ENCODE results near the gene GPR21.

GPR21 gene

GRCh38 chr9:122998448-122998847, 35.0 kb upstream of the GPR21 start:
- Histone ChIP-seq H3F3A (ENCODE audit: low read depth) (no peaks in the 10 kb centered on the region), H3K36me3 (ENCODE audit: insufficient read depth, low read length) (peaks cover 58% of the 10 kb centered on the region; the same call in 1 of the 2 replicates), H3K4me3 (ENCODE audit: low read length, poor library complexity, severe bottlenecking) (no peak overlapping the region), H3K27me3 (ENCODE audit: insufficient read depth, low read length, poor library complexity, severe bottlenecking) (no peaks in the 10 kb centered on the region), H3K4me1 (ENCODE audit: insufficient read depth, low read length, poor library complexity, severe bottlenecking) (no peaks in the 10 kb centered on the region), H4K20me1 (ENCODE audit: insufficient read depth, low read length, poor library complexity, severe bottlenecking) (no peaks in the 10 kb centered on the region), H3K9me3 (ENCODE audit: insufficient read depth, low read depth, low read length) (no peaks in the 10 kb centered on the region), H3K4me2 (ENCODE audit: low read depth, low read length, poor library complexity, severe bottlenecking) (no peak overlapping the region), H3K9me2 (replicated peaks; ENCODE audit: low read depth, low read length) (no peaks in the 10 kb centered on the region), H3K79me2 (ENCODE audit: insufficient read depth, low read length) (no peaks in the 10 kb centered on the region), H3K9ac (ENCODE audit: low read depth, low read length, poor library complexity, severe bottlenecking) (no peak overlapping the region), H2AFZ (ENCODE audit: low read length) (no peak overlapping the region)
- no peak for TF ChIP-seq CTCF (conservative IDR thresholded peaks at IDR 0.05; ENCODE audit: low read length)
- no peak for TF ChIP-seq EZH2phosphoT487 (IDR thresholded peaks at IDR 0.05; ENCODE audit: borderline replicate concordance)

- Histone ChIP-seq H3K9me2 (replicated peaks; ENCODE audit: low read depth, low read length) (no peaks in the 10 kb centered on the region), H3K36me3 (ENCODE audit: insufficient read depth, low read length) (peaks cover 65% of the 10 kb centered on the region; the same call in 1 of the 2 replicates), H3K27me3 (ENCODE audit: insufficient read depth, low read length, poor library complexity, severe bottlenecking) (no peaks in the 10 kb centered on the region), H3F3A (ENCODE audit: low read depth) (no peaks in the 10 kb centered on the region), H3K4me2 (ENCODE audit: low read depth, low read length, poor library complexity, severe bottlenecking) (no peak overlapping the region), H3K9ac (ENCODE audit: low read depth, low read length, poor library complexity, severe bottlenecking) (no peak overlapping the region), H3K4me3 (ENCODE audit: low read length, poor library complexity, severe bottlenecking) (no peak overlapping the region), H3K79me2 (ENCODE audit: insufficient read depth, low read length) (no peaks in the 10 kb centered on the region), H3K9me3 (ENCODE audit: insufficient read depth, low read depth, low read length) (no peaks in the 10 kb centered on the region), H2AFZ (ENCODE audit: low read length) (no peak overlapping the region), H4K20me1 (ENCODE audit: insufficient read depth, low read length, poor library complexity, severe bottlenecking) (no peaks in the 10 kb centered on the region), H3K4me1 (ENCODE audit: insufficient read depth, low read length, poor library complexity, severe bottlenecking) (no peaks in the 10 kb centered on the region)
- no peak for TF ChIP-seq CTCF (conservative IDR thresholded peaks at IDR 0.05; ENCODE audit: low read length)
- TF ChIP-seq EZH2phosphoT487 (IDR thresholded peaks at IDR 0.05; ENCODE audit: borderline replicate concordance), result no peak
These were observed 32.9 kb upstream of the GPR21 start for GRCh38 chr9:123000371-123001068.

GRCh38 chr9:123002754-123003153, 30.7 kb upstream of the GPR21 start:
- Histone ChIP-seq H3K9ac (ENCODE audit: low read depth, low read length, poor library complexity, severe bottlenecking) (no peak overlapping the region), H3K36me3 (ENCODE audit: insufficient read depth, low read length) (peaks cover 49% of the 10 kb centered on the region; the same call in 1 of the 2 replicates), H2AFZ (ENCODE audit: low read length) (no peak overlapping the region), H3F3A (ENCODE audit: low read depth) (no peaks in the 10 kb centered on the region), H3K27me3 (ENCODE audit: insufficient read depth, low read length, poor library complexity, severe bottlenecking) (no peaks in the 10 kb centered on the region), H3K4me2 (ENCODE audit: low read depth, low read length, poor library complexity, severe bottlenecking) (no peak overlapping the region), H4K20me1 (ENCODE audit: insufficient read depth, low read length, poor library complexity, severe bottlenecking) (no peaks in the 10 kb centered on the region), H3K4me1 (ENCODE audit: insufficient read depth, low read length, poor library complexity, severe bottlenecking) (no peaks in the 10 kb centered on the region), H3K9me2 (replicated peaks; ENCODE audit: low read depth, low read length) (no peaks in the 10 kb centered on the region), H3K79me2 (ENCODE audit: insufficient read depth, low read length) (no peaks in the 10 kb centered on the region), H3K4me3 (ENCODE audit: low read length, poor library complexity, severe bottlenecking) (no peak overlapping the region), H3K9me3 (ENCODE audit: insufficient read depth, low read depth, low read length) (no peaks in the 10 kb centered on the region)
- TF ChIP-seq EZH2phosphoT487 (IDR thresholded peaks at IDR 0.05; ENCODE audit: borderline replicate concordance) (no peak), CTCF (conservative IDR thresholded peaks at IDR 0.05; ENCODE audit: low read length) (no peak)

Data from Loucy (cell line).